MCF 10A (cell line): ENCODE results near the gene PTPRM. TPM values are rescaled to one million over a fixed set of nuclear protein-coding genes. Genes with fewer than 3 reads are reported as not detected.

Source experiments
- BruUV-seq: library from RNA; stranded (reverse); fragments of 400-500 nt; replicated peaks from 2 replicates; lab custom pipeline; 2021; lab: Mats Ljungman, UMichigan
- CTCF ChIA-PET: fragments of 300-600 bp; sonication (Branson Sonifier 250); formaldehyde crosslinking; extraction: SDS; loops from one replicate; lab custom pipeline; 2021; ENCODE audit warnings: antibody characterized with exemption, inconsistent platforms; lab: Yijun Ruan, JAX
- POLR2A ChIA-PET: fragments of 300-600, 350-650 bp; sonication (Branson Sonifier 250); formaldehyde crosslinking; extraction: SDS; loops from one replicate; lab custom pipeline; 2020; ENCODE audit warnings: antibody characterized with exemption, inconsistent platforms; lab: Yijun Ruan, JAX
- DNase-seq: peaks from one replicate; pipeline ENCODE4 v3.0.0-alpha.2; 2018; ENCODE audit not compliant: unreplicated experiment
- H3K27ac Mint-ChIP-seq: one replicate; pipeline ENCODE4 v1.8.0; 2022; ENCODE audit warnings: mild to moderate bottlenecking, low read depth, mixed read lengths; ENCODE audit not compliant: unreplicated experiment
- H3K27me3 Mint-ChIP-seq: one replicate; pipeline ENCODE4 v1.8.0; 2022; ENCODE audit warnings: mixed read lengths; ENCODE audit not compliant: insufficient read depth, unreplicated experiment
- H3K36me3 Mint-ChIP-seq: one replicate; pipeline ENCODE4 v1.8.0; 2022; ENCODE audit warnings: mild to moderate bottlenecking, moderate library complexity, mixed read lengths; ENCODE audit not compliant: insufficient read depth, unreplicated experiment
- H3K4me1 Mint-ChIP-seq: one replicate; pipeline ENCODE4 v1.8.0; 2022; ENCODE audit warnings: mixed read lengths; ENCODE audit not compliant: insufficient read depth, unreplicated experiment
- H3K4me3 Mint-ChIP-seq: one replicate; pipeline ENCODE4 v1.8.0; 2022; ENCODE audit warnings: mild to moderate bottlenecking, moderate library complexity, mixed read lengths; ENCODE audit not compliant: unreplicated experiment
- H3K9me3 Mint-ChIP-seq: one replicate; pipeline ENCODE4 v1.8.0; 2022; ENCODE audit warnings: mixed read lengths; ENCODE audit not compliant: unreplicated experiment
- intact Hi-C: fragments of 100-400 bp; cut with micrococcal nuclease; formaldehyde crosslinking; loops from 2 replicates; pipeline ENCODE4 v1.14.1; 2022
- total RNA-seq: library from RNA; stranded (reverse); gene quantifications from 2 replicates; pipeline ENCODE4 v1.2.3, GENCODE V29; 2022
- TF ChIP-seq, protein P1 (sequence below): fragments of 200-600 bp; IDR thresholded peaks from one replicate; pipeline ENCODE4 v1.8.0; 2022; ENCODE audit warnings: antibody characterized with exemption, mild to moderate bottlenecking; ENCODE audit not compliant: unreplicated experiment

The PTPRM gene
- total RNA-seq, 1 experiment from 2014 or later = 82.8 TPM

DNA sequence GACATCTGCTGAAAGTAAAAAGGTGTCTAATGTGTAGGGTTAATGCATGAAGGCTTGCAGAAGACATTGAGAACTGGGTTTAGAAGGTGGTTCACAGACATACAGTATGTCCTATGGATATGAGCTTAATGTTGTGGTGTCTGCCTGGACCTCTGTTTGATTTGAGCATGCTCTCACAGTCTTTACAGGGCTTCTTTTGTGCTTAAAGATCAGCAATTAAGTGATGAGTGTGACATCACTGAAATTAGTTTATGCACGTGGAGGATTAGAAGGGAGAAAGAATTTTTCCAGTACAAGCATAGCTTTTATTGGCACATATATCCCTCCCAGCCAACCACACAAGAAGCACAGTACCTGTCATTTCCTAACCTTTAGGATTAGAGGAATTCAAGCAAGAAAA lies 674.6 kb downstream of the PTPRM start:
- Mint-ChIP-seq H3K4me1 (peaks cover 5% of the 10 kb centered on the region), H3K36me3 (peaks cover 18% of the 10 kb centered on the region), H3K27me3 (no peaks in the 10 kb centered on the region), H3K27ac (no peak overlapping the region), H3K9me3 (no peaks in the 10 kb centered on the region), H3K4me3 (no peak overlapping the region)
- TF ChIP-seq, protein P1, sequence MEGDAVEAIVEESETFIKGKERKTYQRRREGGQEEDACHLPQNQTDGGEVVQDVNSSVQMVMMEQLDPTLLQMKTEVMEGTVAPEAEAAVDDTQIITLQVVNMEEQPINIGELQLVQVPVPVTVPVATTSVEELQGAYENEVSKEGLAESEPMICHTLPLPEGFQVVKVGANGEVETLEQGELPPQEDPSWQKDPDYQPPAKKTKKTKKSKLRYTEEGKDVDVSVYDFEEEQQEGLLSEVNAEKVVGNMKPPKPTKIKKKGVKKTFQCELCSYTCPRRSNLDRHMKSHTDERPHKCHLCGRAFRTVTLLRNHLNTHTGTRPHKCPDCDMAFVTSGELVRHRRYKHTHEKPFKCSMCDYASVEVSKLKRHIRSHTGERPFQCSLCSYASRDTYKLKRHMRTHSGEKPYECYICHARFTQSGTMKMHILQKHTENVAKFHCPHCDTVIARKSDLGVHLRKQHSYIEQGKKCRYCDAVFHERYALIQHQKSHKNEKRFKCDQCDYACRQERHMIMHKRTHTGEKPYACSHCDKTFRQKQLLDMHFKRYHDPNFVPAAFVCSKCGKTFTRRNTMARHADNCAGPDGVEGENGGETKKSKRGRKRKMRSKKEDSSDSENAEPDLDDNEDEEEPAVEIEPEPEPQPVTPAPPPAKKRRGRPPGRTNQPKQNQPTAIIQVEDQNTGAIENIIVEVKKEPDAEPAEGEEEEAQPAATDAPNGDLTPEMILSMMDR = no peak
- intact Hi-C loops = no loop called here
- POLR2A ChIA-PET = interaction anchor here (0.5 kb wide), 1 partner anchor 17 kb away, joined by 3 read pairs; no protein-coding TSS in a partner anchor
- BruUV-seq = no TSS peak
- CTCF ChIA-PET = interaction anchor here (0.9 kb wide), 1 partner anchor 11 kb away, joined by 3 read pairs; no protein-coding TSS in a partner anchor
- DNase-seq = no peak

DNA sequence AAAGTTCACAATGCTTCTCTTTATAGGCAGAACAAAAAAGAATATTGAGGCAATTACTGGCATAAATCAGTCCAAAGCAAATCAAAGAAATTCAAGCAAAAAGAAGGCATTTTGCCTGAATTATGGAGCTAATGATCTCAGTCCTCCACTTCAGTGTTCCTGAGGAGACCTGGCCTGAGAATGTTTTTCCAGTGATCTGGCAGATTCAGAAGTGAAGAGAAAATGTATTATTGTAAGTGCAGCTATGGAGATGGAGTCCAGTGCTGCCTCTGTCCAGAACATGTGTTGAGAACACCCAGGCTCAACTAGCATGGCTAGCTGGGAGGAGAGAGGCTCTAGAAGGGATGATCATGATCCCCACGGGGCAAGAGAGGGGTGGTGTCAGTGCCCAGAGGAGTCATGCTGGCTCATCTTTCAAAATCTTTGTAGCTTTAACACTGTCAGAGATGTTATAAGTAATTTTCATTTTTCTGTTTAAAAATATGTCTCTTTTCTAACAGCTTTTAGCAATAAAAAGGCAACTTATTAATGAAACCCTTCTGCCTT lies 675.1 kb downstream of the PTPRM start:
- Mint-ChIP-seq H3K27me3 (no peaks in the 10 kb centered on the region), H3K4me1 (peaks cover 5% of the 10 kb centered on the region), H3K27ac (no peak overlapping the region), H3K9me3 (no peaks in the 10 kb centered on the region), H3K36me3 (peaks cover 19% of the 10 kb centered on the region), H3K4me3 (no peak overlapping the region)
- no peak for DNase-seq
- no TSS peak for BruUV-seq
- ChIA-PET CTCF (no interaction called here), POLR2A (no interaction called here)
- intact Hi-C loops = no loop called here
- TF ChIP-seq, protein P1 = no peak

DNA sequence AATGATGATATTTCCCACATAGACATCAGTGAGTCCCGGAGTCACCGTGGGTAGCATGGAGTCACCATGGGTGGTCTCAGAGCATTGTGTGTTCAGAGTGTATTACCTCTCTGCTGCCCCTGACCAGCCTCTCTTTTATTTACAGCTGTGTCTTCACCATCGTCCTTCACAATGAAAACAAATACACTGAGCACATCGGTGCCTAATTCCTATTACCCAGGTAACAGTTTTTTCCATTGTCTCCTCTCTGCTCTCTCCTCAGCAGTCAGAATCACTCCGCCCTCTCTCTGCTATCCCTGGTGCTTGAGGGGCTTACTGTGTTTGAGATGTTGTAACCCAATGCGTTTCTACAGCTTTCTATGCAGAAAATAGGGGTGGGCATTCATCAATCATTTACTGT lies 680.6 kb downstream of the PTPRM start:
- POLR2A ChIA-PET = interaction anchor here (0.6 kb wide), 1 partner anchor 364 kb away, joined by 3 read pairs; no protein-coding TSS in a partner anchor
- H3K27me3 Mint-ChIP-seq = no peaks in the 10 kb centered on the region
- H3K27ac Mint-ChIP-seq = no peak overlapping the region
- no peaks in the 10 kb centered on the region for H3K4me1 Mint-ChIP-seq
- BruUV-seq = no TSS peak
- peaks cover 24% of the 10 kb centered on the region for H3K36me3 Mint-ChIP-seq
- DNase-seq = no peak
- H3K9me3 Mint-ChIP-seq = no peaks in the 10 kb centered on the region
- TF ChIP-seq, protein P1 = no peak
- CTCF ChIA-PET = no interaction called here
- no peak overlapping the region for H3K4me3 Mint-ChIP-seq
- intact Hi-C loops = no loop called here

DNA sequence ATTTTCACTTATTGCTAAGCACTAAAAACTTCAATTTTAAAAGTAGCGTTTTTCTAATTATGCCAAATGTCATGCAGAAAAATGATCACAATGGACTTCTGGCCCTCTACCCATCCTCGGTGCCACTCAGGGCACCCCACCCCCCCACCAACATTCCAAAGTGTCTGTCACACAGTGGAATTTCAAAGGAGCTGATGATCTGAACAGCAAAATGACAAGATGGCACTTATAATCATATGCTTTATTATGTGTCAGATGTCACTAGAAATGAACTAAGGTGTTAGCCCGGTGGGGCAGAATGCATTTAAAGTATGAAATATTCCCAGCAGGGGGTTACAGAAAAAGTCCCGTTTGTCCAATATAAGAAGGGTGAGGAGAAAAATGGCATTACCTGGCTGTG lies 681.5 kb downstream of the PTPRM start:
- Mint-ChIP-seq H3K4me1 (no peaks in the 10 kb centered on the region), H3K27ac (no peak overlapping the region), H3K36me3 (peaks cover 28% of the 10 kb centered on the region), H3K9me3 (no peaks in the 10 kb centered on the region), H3K27me3 (no peaks in the 10 kb centered on the region), H3K4me3 (no peak overlapping the region)
- ChIA-PET CTCF (no interaction called here), POLR2A (interaction anchor here (0.9 kb wide), 1 partner anchor 9 kb away, joined by 3 read pairs; no protein-coding TSS in a partner anchor)
- intact Hi-C loops = no loop called here
- BruUV-seq = no TSS peak
- TF ChIP-seq, protein P1 = no peak
- DNase-seq = no peak
